Ovary (tissue), 9 donors: ENCODE data around the gene RRP1B. TPM values are rescaled to one million over a fixed set of nuclear protein-coding genes. Genes with fewer than 3 reads are reported as not detected.
A peak's percentile ranks its signal among the peaks of the same experiment; 100 is the strongest.

ENCODE experiments used
- DNase-seq, 5 donors: peaks; one replicate each; pipeline ENCODE4 v3.0.0-alpha.2; 2019 to 2020
- H3K27ac ChIP-seq, 2 donors: fragments of 200-600 bp; one replicate each; pipeline versions ENCODE4 v1.5.1 to v1.8.0; 2019 to 2022
- H3K27me3 ChIP-seq: fragments of 200-600 bp; one replicate; pipeline ENCODE4 v1.8.0; 2022
- H3K36me3 ChIP-seq: fragments of 200-600 bp; sonication (generic); one replicate; pipeline ENCODE4 v1.5.1; 2019
- H3K4me1 ChIP-seq: one replicate; pipeline ENCODE4 v1.8.1; 2013; ENCODE audit warnings: mild to moderate bottlenecking, moderate library complexity; ENCODE audit not compliant: insufficient read depth
- H3K4me3 ChIP-seq: fragments of 200-600 bp; sonication (generic); one replicate; pipeline ENCODE4 v1.5.1; 2017
- H3K9me3 ChIP-seq, 2 donors: fragments of 200-600 bp in 1 of 2; sonication (generic) in 1 of 2; one replicate each; pipeline versions ENCODE4 v1.5.1 to v1.8.1; 2013 to 2019; ENCODE audit warnings: mild to moderate bottlenecking in 1 of 2, moderate library complexity in 1 of 2
- CTCF ChIP-seq, 3 donors: fragments of 450-650 bp in 2 of 3; fragments of 200-600 bp in 1 of 3; IDR thresholded peaks; one replicate each; pipeline versions ENCODE4 v1.5.1 to v1.8.0; 2016 to 2022; ENCODE audit warnings: antibody characterized with exemption in 3 of 3, mild to moderate bottlenecking in 1 of 3
- EP300 ChIP-seq: sonication (generic); formaldehyde crosslinking; IDR thresholded peaks from one replicate; pipeline ENCODE4 v1.6.1; 2017; ENCODE audit warnings: antibody characterized with exemption
- POLR2A ChIP-seq: fragments of 450-650 bp; IDR thresholded peaks from one replicate; pipeline ENCODE4 v1.6.1; 2017; ENCODE audit warnings: antibody characterized with exemption, mild to moderate bottlenecking, moderate library complexity
- WGBS, 3 donors: extraction: QIAGEN DNeasy Blood & Tissue Kit in 1 of 3; methylation state at CpG; one replicate each; pipeline versions ENCODE4 v1.1.5 to v1.1.7; 2013 to 2017; 5-methylcytosine and 5-hydroxymethylcytosine counted together
- intact Hi-C, 4 donors: fragments of 100-400 bp; cut with DNase I; formaldehyde crosslinking; loops; one replicate each; pipeline versions ENCODE4 v1.11.0 to v1.15.1; 2022 to 2023
- microRNA-seq, 3 donors: library from miRNA; unstranded; fragments of <30 nt; microRNA quantifications; one replicate each; pipeline versions ENCODE4 to v1.2.0, GENCODE V29; 2019 to 2020
- polyA plus RNA-seq, 2 donors: library from polyadenylated mRNA; stranded (reverse); fragments of 200-250 nt in 1 of 2; fragments of 350-450 nt in 1 of 2; fragmentation: Illumina TruSeq in 1 of 2; extraction: RNeasy Lipid Tissue Mini Kit (QIAGEN cat#74804) in 1 of 2; gene quantifications; one replicate each; pipeline ENCODE4 v1.2.3, GENCODE V29; 2013 to 2014
- small RNA-seq: library from RNA; depleted of rRNA; stranded (forward); fragments of <200 nt; gene quantifications from one replicate; pipeline ENCODE3, GENCODE V24; 2016
- total RNA-seq, 7 donors: library from RNA; depleted of rRNA in 2 of 7; stranded (reverse); fragments of >200 nt in 2 of 7; fragmentation: NEBNext Ultra II Directional in 3 of 7; extraction: Animal tissue kit (Norgen Biotek cat#: 25700) in 3 of 7; gene quantifications; one replicate each; pipeline versions ENCODE4 v1.1.0 to v1.2.4, GENCODE V29; 2016 to 2023
- donor health status: DM: no; HTN: no; CAD: no; lungs with moderate emphysema.
- donor health status: DM: no; HTN: no; CAD: no.
- donor health status: Bipolar disorder and iron deficiency.
- donor health status: DM: yes; HTN: yes; CAD: no.
- donor health status: DM: no; HTN: no; CAD: no.
- donor health status: DM: yes; HTN: yes; CAD: no.

Gene RRP1B
- total and polyA plus RNA-seq, 9 donors, result 11.3 to 31.8 (median 28.4) TPM

- Histone ChIP-seq H3K27ac (peak overlapping the region in 1 of 2 donors; percentile 64), H3K4me1 (no peaks in the 10 kb centered on the region), H3K27me3 (no peaks in the 10 kb centered on the region), H3K4me3 (no peak overlapping the region), H3K9me3 (no peaks in the 10 kb centered on the region), H3K36me3 (no peaks in the 10 kb centered on the region)
- no peak for TF ChIP-seq EP300
- no peak for TF ChIP-seq POLR2A
- TF ChIP-seq CTCF (IDR thresholded peaks at IDR 0.05), result no peak
- intact Hi-C loops, result no loop called here
- DNase-seq, result peak in 2 of 5 donors; percentile 38 to 45
- WGBS, 3 donors, result 61 to 70% (median 67%) methylated on average over 13 to 20 of the region's 28 CpGs
These were observed 82.2 kb downstream of the RRP1B start for GRCh38 chr21:43741423-43742096.

GRCh38 chr21:43743947-43744346, 84.6 kb downstream of the RRP1B start:
- no peaks in the 10 kb centered on the region for H3K4me1 ChIP-seq
- no peaks in the 10 kb centered on the region for H3K27me3 ChIP-seq
- TF ChIP-seq EP300 (no peak), CTCF (IDR thresholded peaks at IDR 0.05) (no peak), POLR2A (no peak)
- H3K27ac ChIP-seq, result no peak overlapping the region
- no peak overlapping the region for H3K4me3 ChIP-seq
- no peaks in the 10 kb centered on the region for H3K9me3 ChIP-seq
- intact Hi-C loops, result no loop called here
- no peak for DNase-seq
- H3K36me3 ChIP-seq, result no peaks in the 10 kb centered on the region
- 92 to 94% (median 94%) methylated on average over 8 of the region's 8 CpGs for WGBS, 3 donors

GRCh38 chr21:43744725-43745124, 85.4 kb downstream of the RRP1B start:
- H3K27ac ChIP-seq, result no peak overlapping the region
- DNase-seq, result no peak
- no peaks in the 10 kb centered on the region for H3K36me3 ChIP-seq
- intact Hi-C loops, result no loop called here
- no peak overlapping the region for H3K4me3 ChIP-seq
- WGBS, 3 donors, result 92 to 96% (median 96%) methylated on average over 18 of the region's 18 CpGs
- H3K9me3 ChIP-seq, result no peaks in the 10 kb centered on the region
- no peak for TF ChIP-seq CTCF (IDR thresholded peaks at IDR 0.05)
- no peak for TF ChIP-seq EP300
- TF ChIP-seq POLR2A, result no peak
- H3K27me3 ChIP-seq, result no peaks in the 10 kb centered on the region
- no peaks in the 10 kb centered on the region for H3K4me1 ChIP-seq

Small RNA genes lying within 50 kb of the gene (microRNA-seq; reads per million reads assigned to microRNA genes)
- gene MIR6070, result 0 reads per million in 3 donors

Small RNA genes lying within 50 kb of the gene (small RNA-seq; reads per million reads assigned to genes)
- not detected for gene MIR6070

Other genes with a start within 250 kb of the RRP1B start
- gene SIK1, start 232.4 kb upstream of the RRP1B start, total RNA-seq, result 100 to 1,000 TPM in 1 of 7 donors, 10 to 100 TPM in 6; 35.9 to 278 (median 65.1) TPM
- gene SIK1, start 232.4 kb upstream of the RRP1B start, polyA plus RNA-seq, result 1 to 10 TPM; 6.3 to 7.2 TPM
- gene HSF2BP, start 72 bp upstream of the RRP1B start, total RNA-seq, result 1 to 10 TPM in 5 of 7 donors, under 1 TPM in 2; 0.69 to 2.9 (median 1.5) TPM
- gene HSF2BP, start 72 bp upstream of the RRP1B start, polyA plus RNA-seq, result under 1 TPM; 0.58 to 0.68 TPM
- gene PDXK, start 59.6 kb downstream of the RRP1B start, total RNA-seq, result 100 to 1,000 TPM in 3 of 7 donors, 10 to 100 TPM in 4; 21.6 to 125 (median 93.3) TPM
- 10 to 100 TPM; 19.9 to 36.0 TPM for gene PDXK, start 59.6 kb downstream of the RRP1B start, polyA plus RNA-seq
- gene CSTB, start 116.7 kb downstream of the RRP1B start, total RNA-seq, result 10 to 100 TPM in 6 of 7 donors, 1 to 10 TPM in 1; 7.2 to 58.2 (median 37.4) TPM
- gene CSTB, start 116.7 kb downstream of the RRP1B start, polyA plus RNA-seq, result 10 to 100 TPM; 36.5 to 81.8 TPM
- gene RRP1, start 130.0 kb downstream of the RRP1B start, total RNA-seq, result 10 to 100 TPM in 6 of 7 donors, 1 to 10 TPM in 1; 8.5 to 29.3 (median 25.2) TPM
- 10 to 100 TPM; 11.9 to 12.2 TPM for gene RRP1, start 130.0 kb downstream of the RRP1B start, polyA plus RNA-seq
- 10 to 100 TPM; 14.2 to 42.1 (median 34.5) TPM for gene AGPAT3, start 205.7 kb downstream of the RRP1B start, total RNA-seq
- 10 to 100 TPM; 11.6 to 21.8 TPM for gene AGPAT3, start 205.7 kb downstream of the RRP1B start, polyA plus RNA-seq